ENCODE measurements around the gene MYO3B.

DNA sequence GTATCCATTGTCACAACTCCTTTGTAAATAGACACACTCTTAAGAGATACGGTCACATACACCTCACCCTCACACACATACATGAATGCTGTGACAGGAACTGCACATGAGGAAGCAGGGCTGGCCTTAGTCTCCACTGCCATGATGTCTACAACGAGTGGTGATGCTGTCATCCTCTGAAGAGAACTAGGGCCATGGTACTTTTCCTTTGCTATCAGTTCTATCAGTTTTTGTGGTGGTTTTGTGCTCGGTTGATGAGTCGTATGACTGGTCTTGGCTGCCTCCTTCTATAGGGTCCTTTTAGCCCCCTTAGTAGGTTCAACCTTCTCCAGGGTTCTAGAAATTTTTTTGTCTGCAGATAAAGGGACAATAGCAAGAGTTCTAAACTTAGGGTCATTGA is 66.0 kb downstream of the MYO3B start:
- TF ChIP-seq, protein P1, sequence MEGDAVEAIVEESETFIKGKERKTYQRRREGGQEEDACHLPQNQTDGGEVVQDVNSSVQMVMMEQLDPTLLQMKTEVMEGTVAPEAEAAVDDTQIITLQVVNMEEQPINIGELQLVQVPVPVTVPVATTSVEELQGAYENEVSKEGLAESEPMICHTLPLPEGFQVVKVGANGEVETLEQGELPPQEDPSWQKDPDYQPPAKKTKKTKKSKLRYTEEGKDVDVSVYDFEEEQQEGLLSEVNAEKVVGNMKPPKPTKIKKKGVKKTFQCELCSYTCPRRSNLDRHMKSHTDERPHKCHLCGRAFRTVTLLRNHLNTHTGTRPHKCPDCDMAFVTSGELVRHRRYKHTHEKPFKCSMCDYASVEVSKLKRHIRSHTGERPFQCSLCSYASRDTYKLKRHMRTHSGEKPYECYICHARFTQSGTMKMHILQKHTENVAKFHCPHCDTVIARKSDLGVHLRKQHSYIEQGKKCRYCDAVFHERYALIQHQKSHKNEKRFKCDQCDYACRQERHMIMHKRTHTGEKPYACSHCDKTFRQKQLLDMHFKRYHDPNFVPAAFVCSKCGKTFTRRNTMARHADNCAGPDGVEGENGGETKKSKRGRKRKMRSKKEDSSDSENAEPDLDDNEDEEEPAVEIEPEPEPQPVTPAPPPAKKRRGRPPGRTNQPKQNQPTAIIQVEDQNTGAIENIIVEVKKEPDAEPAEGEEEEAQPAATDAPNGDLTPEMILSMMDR (IDR thresholded peaks at IDR 0.05), result no peak
- TF ChIP-seq POLR2A (IDR thresholded peaks at IDR 0.05) (no peak), POLR2AphosphoS5 (IDR thresholded peaks at IDR 0.05) (no peak)
